Colonic mucosa (tissue), 4 donors: Measurements from ENCODE around the gene ADAT1. TPM values are rescaled to one million over a fixed set of nuclear protein-coding genes. Genes with fewer than 3 reads are reported as not detected.
"Not testable (repeated sequence)": the region's sequence is repeated elsewhere in the genome, so short reads cannot be mapped to it uniquely, and the experiment has no call there.

Experiments
- DNase-seq: peaks from one replicate; pipeline ENCODE4 v3.0.0-alpha.2; 2020
- H3K27ac ChIP-seq: fragments of 200-600 bp; one replicate; pipeline ENCODE4 v1.8.0; 2021
- H3K27me3 ChIP-seq: fragments of 200-600 bp; one replicate; pipeline ENCODE4 v1.8.0; 2021
- H3K36me3 ChIP-seq: fragments of 200-600 bp; one replicate; pipeline ENCODE4 v1.8.0; 2021
- H3K4me1 ChIP-seq: fragments of 200-600 bp; one replicate; pipeline ENCODE4 v1.8.0; 2021; ENCODE audit warnings: mild to moderate bottlenecking
- H3K4me3 ChIP-seq: fragments of 200-600 bp; one replicate; pipeline ENCODE4 v1.8.0; 2021
- H3K9ac ChIP-seq, 2 donors: one replicate each; pipeline ENCODE4 v1.7.0; 2013; ENCODE audit warnings: control low read depth in 2 of 2, low read depth in 2 of 2, low read length in 2 of 2
- H3K9me3 ChIP-seq: fragments of 200-600 bp; one replicate; pipeline ENCODE4 v1.8.0; 2021
- intact Hi-C: fragments of 100-400 bp; cut with DNase I; formaldehyde crosslinking; loops from one replicate; pipeline ENCODE4 v1.14.1; 2022
- total RNA-seq, 2 donors: library from RNA; stranded (reverse); fragmentation: NEBNext Ultra II Directional in 1 of 2; extraction: Animal tissue kit (Norgen Biotek cat#: 25700) in 1 of 2; gene quantifications; one replicate each; pipeline ENCODE4 v1.2.1, GENCODE V29; 2021
- TF ChIP-seq, protein P1 (sequence below): fragments of 200-600 bp; IDR thresholded peaks from one replicate; pipeline ENCODE4 v1.8.0; 2022; ENCODE audit warnings: antibody characterized with exemption, mild to moderate bottlenecking
- donor health status: healthy.
- donor health status: DM: no; HTN: no; CAD: no.
- donor health status: DM: no; HTN: no; CAD: no.

The ADAT1 gene
- total RNA-seq, 2 donors from 2014 or later, result 33.0 to 38.8 TPM

DNA sequence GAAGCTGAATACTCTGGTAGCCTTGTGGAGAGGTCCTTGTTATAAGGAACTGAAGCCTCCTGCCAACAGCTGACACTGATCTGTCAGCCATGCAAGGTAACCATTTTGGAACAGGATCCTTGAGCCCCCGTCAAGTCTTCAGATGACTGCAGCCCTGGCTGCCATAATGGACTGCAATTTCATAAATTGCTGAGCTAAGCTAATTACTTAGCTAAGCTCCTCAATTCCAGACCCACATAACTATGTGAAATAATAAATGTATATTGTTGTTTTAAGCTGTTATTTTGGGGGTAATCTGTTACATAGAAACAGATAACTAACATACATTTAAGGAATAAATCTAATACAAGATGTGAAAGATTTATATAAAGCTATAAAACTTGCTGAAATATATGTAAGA, 16.6 kb downstream of the ADAT1 start:
- TF ChIP-seq, protein P1, sequence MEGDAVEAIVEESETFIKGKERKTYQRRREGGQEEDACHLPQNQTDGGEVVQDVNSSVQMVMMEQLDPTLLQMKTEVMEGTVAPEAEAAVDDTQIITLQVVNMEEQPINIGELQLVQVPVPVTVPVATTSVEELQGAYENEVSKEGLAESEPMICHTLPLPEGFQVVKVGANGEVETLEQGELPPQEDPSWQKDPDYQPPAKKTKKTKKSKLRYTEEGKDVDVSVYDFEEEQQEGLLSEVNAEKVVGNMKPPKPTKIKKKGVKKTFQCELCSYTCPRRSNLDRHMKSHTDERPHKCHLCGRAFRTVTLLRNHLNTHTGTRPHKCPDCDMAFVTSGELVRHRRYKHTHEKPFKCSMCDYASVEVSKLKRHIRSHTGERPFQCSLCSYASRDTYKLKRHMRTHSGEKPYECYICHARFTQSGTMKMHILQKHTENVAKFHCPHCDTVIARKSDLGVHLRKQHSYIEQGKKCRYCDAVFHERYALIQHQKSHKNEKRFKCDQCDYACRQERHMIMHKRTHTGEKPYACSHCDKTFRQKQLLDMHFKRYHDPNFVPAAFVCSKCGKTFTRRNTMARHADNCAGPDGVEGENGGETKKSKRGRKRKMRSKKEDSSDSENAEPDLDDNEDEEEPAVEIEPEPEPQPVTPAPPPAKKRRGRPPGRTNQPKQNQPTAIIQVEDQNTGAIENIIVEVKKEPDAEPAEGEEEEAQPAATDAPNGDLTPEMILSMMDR, result no peak

GRCh38 chr16:75603241-75603640, 19.8 kb downstream of the ADAT1 start:
- Histone ChIP-seq H3K9me3 (no peaks in the 10 kb centered on the region), H3K36me3 (peaks cover 11% of the 10 kb centered on the region), H3K27ac (no peak overlapping the region), H3K4me3 (no peak overlapping the region), H3K4me1 (no peaks in the 10 kb centered on the region), H3K9ac (no peak overlapping the region), H3K27me3 (no peaks in the 10 kb centered on the region)
- DNase-seq, result no peak
- intact Hi-C loops, result no loop called here
- TF ChIP-seq, protein P1, result no peak

More for the DNA sequence above, 16.6 kb downstream of the ADAT1 start:
- Histone ChIP-seq H3K27ac (no peak overlapping the region), H3K4me3 (no peak overlapping the region), H3K4me1 (no peaks in the 10 kb centered on the region), H3K9me3 (no peaks in the 10 kb centered on the region), H3K27me3 (no peaks in the 10 kb centered on the region), H3K9ac (no peak overlapping the region), H3K36me3 (peaks cover 10% of the 10 kb centered on the region)
- intact Hi-C loops, result no loop called here
- DNase-seq, result no peak

DNA sequence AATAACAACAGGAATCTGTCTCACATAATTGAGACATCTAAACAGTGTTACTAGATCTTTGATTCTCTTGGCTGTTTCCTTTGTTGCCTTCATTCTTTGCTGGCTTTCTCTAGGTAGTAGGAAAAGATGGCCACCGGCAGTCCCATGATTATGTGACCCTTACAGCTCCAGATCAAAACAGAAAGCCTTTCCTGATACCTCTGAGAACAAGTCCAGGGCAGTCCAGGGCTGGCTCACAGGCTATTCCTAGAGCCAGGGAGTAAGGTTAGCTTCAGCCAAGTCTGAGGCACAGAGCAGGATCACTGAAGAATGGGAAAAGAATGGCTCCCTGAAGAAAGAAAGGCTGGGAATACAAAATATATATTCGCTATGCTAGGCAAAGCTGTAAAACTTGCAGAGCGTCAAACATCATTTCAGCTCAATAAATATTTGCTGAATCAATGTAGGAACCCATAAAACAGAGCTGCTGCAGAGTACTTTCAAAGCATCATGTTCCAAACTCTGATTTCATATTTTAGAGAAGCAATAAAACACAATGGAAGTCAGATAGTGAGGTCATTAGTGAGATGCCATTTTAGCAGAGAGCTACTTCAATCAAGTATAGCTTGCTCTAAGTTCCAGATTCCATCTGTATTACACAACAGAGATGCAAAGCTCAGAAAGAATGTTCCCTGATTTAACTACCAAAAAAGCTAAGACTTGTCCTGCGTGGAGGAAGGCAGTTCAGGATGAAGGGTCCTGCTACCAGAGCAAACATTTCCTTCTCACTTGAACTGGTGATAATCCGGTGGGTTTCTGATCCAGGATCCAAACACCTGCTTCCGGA, 23.4 kb downstream of the ADAT1 start:
- Histone ChIP-seq H3K9me3 (no peaks in the 10 kb centered on the region), H3K4me1 (no peaks in the 10 kb centered on the region), H3K4me3 (no peak overlapping the region), H3K36me3 (peaks cover 11% of the 10 kb centered on the region), H3K27ac (no peak overlapping the region), H3K27me3 (no peaks in the 10 kb centered on the region), H3K9ac (no peak overlapping the region)
- TF ChIP-seq, protein P1, result no peak
- no peak for DNase-seq
- intact Hi-C loops, result no loop called here

DNA sequence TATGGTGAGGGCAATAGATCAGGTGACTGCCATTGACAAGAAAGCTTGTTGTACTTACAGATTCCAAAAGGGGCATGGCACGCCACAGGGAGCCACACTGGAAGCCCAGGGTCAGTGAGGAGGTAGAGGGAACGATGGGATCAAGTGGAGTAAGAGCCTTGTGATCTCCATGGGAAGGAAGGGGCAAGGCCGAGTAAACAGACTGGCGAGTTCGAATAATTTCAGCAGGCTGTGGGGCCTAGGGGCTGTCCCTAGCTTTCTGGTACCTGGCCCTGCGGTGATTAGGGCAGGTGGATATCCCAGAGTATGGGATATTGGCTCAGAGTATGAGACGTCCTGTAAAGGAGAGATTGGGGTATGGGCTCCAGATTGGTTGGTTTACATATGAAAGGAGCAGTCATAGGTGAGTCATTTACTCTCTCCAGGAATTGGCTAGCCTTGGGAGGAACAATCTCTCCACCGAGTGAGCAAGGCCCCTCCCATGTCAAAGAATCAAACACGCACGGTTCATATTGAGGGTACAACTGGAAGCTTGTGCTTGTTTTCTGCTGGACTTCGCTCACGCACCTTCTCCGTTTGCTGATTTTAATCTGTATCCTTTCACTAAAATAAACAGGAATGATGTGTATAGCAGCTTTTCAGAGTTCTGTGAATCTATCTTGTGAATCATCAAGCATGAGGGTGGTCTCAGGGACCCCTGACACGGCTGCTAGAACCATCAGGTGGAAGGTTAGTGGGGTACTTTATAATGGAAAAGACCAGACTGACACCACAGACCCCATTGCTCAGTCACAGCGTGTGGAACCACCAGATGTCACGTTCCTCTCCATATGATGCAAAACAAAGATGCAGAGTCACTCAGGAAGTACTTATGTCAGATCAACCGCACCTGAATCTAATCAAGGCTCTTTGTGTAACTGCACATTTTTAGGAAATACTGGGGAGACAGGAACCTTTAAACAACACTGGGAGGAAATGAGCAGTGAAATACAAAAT, 29.0 kb downstream of the ADAT1 start:
- Histone ChIP-seq H3K4me1 (no peaks in the 10 kb centered on the region), H3K4me3 (no peak overlapping the region), H3K27ac (no peak overlapping the region), H3K9me3 (no peaks in the 10 kb centered on the region), H3K36me3 (no peaks in the 10 kb centered on the region), H3K27me3 (no peaks in the 10 kb centered on the region), H3K9ac (no peak overlapping the region)
- no peak for DNase-seq
- intact Hi-C loops, result no loop called here
- TF ChIP-seq, protein P1, result no peak

DNA sequence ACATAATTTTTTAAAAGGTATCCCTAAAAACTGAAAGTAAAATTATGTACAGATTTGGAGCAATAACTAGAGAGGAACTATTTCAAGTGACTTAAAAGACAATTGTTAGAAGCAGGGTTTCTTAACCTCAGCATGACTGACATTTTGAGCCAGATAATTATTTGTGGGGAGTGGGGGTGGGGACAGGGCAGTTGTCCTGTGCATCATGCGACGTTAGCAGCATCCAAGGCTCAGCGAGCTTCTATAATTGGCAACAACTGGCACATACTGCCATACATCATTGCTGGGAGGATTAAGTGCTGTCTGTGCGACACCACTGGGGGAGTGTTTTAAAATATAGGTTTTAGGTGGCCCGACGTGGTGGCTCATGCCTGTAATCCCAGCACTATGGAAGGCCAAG, 29.8 kb downstream of the ADAT1 start:
- H3K36me3 ChIP-seq, result no peaks in the 10 kb centered on the region
- H3K9me3 ChIP-seq, result no peaks in the 10 kb centered on the region
- intact Hi-C loops, result no loop called here
- no peaks in the 10 kb centered on the region for H3K27me3 ChIP-seq
- no peaks in the 10 kb centered on the region for H3K4me1 ChIP-seq
- TF ChIP-seq, protein P1, result no peak
- no peak for DNase-seq
- H3K4me3 ChIP-seq, result no peak overlapping the region
- H3K27ac ChIP-seq, result no peak overlapping the region
- no peak overlapping the region for H3K9ac ChIP-seq

DNA sequence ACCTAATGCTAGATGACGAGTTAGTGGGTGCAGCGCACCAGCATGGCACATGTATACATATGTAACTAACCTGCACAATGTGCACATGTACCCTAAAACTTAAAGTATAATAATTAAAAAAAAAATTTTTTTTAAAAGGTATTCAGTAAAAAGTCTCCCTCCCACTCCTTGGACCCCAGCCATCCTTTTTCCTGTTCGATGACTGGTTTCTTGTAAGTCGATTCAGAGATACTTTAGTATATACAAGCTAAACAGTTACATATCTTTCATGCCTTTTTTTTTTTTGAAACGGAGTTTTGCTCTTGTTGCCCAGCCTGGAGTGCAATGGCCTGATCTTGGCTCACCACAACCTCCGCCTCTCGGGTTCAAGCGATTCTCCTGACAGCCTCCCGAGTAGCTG, 31.2 kb downstream of the ADAT1 start:
- H3K27me3 ChIP-seq, DNase-seq, H3K4me3 ChIP-seq, H3K9ac ChIP-seq, H3K9me3 ChIP-seq, H3K27ac ChIP-seq, H3K4me1 ChIP-seq, intact Hi-C loops, H3K36me3 ChIP-seq: not testable (repeated sequence)
